ENCODE data around the gene SPHK2.
"Not testable (repeated sequence)": the region's sequence is repeated elsewhere in the genome, so short reads cannot be mapped to it uniquely, and the experiment has no call there.

SPHK2 gene

GRCh38 chr19:48624791-48625723 is 5.8 kb downstream of the SPHK2 start:
- DNase-seq, result no peak

DNA sequence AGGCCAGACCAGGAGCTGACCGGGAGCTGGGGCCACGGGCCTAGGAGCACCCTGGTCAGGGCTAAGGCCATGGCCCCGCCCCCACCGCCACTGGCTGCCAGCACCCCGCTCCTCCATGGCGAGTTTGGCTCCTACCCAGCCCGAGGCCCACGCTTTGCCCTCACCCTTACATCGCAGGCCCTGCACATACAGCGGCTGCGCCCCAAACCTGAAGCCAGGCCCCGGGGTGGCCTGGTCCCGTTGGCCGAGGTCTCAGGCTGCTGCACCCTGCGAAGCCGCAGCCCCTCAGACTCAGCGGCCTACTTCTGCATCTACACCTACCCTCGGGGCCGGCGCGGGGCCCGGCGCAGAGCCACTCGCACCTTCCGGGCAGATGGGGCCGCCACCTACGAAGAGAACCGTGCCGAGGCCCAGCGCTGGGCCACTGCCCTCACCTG is 6.6 kb downstream of the SPHK2 start:
- no peak for DNase-seq

GRCh38 chr19:48627201-48627864 is 8.0 kb downstream of the SPHK2 start:
- DNase-seq, result no peak

GRCh38 chr19:48627865-48628314 is 8.6 kb downstream of the SPHK2 start:
- DNase-seq, result no peak

DNA sequence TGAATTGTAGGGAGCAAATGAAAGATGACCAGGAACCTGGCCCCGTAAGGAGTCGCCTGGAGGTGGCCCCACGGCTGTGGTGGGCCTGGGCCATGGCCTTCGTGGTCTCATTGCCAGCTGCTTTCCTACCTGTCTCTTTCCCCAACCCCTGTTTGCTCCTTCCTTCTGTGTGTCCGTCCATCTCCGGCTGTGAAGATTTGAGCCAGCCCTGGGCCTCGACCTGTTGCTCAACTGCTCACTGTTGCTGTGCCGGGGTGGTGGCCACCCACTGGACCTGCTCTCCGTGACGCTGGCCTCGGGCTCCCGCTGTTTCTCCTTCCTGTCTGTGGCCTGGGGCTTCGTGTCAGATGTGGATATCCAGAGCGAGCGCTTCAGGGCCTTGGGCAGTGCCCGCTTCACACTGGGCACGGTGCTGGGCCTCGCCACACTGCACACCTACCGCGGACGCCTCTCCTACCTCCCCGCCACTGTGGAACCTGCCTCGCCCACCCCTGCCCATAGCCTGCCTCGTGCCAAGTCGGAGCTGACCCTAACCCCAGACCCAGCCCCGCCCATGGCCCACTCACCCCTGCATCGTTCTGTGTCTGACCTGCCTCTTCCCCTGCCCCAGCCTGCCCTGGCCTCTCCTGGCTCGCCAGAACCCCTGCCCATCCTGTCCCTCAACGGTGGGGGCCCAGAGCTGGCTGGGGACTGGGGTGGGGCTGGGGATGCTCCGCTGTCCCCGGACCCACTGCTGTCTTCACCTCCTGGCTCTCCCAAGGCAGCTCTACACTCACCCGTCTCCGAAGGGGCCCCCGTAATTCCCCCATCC is 9.4 kb downstream of the SPHK2 start:
- no peak for DNase-seq

- no peak for DNase-seq
Observed at GRCh38 chr19:48629297-48629598, 9.9 kb downstream of the SPHK2 start.

DNA sequence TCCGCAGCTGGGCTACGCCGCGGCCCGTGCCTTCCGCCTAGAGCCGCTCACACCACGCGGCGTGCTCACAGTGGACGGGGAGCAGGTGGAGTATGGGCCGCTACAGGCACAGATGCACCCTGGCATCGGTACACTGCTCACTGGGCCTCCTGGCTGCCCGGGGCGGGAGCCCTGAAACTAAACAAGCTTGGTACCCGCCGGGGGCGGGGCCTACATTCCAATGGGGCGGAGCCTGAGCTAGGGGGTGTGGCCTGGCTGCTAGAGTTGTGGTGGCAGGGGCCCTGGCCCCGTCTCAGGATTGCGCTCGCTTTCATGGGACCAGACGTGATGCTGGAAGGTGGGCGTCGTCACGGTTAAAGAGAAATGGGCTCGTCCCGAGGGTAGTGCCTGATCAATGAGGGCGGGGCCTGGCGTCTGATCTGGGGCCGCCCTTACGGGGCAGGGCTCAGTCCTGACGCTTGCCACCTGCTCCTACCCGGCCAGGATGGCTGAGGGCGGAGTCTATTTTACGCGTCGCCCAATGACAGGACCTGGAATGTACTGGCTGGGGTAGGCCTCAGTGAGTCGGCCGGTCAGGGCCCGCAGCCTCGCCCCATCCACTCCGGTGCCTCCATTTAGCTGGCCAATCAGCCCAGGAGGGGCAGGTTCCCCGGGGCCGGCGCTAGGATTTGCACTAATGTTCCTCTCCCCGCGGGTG is 10.4 kb downstream of the SPHK2 start:
- no peak for DNase-seq

DNA sequence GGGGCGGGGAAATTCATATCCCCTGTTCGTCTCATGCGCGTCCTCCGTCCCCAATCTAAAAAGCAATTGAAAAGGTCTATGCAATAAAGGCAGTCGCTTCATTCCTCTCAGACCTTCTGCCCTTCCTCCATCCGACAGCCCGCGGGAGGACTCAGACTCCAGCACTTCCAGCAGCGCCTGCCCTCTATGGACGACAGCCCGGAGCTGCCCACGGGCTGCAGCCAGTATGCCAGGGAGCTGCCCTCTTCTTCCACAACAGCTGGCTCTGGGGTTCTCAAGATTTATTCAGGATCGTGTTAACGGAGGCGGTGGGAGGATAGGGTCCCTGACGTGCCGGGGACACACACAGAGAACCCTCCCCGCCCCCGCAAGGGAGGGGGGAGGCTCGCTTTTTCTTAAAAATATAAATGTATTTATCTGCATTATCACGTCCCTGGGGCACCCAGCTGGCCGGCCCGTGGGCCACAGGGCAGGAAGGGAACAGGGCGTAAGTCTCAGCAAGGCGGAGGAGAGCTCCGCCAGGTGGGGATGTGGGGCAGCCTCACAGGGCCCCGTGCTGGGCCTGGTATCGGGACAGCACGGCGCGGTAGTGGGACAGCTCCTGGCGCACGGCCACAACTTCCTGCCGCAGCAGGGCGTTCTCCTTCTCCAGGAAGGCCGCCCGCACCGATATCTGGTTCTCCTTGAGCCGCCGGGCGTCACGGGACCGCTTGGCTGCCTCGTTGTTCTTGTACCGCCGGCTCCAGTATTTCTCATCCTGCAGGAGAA is 11.2 kb downstream of the SPHK2 start:
- DNase-seq, result no peak

GRCh38 chr19:48631225-48631624 is 11.9 kb downstream of the SPHK2 start:
- no peak for DNase-seq

GRCh38 chr19:48632286-48632685 is 13.0 kb downstream of the SPHK2 start:
- not testable (repeated sequence) for DNase-seq

DNA sequence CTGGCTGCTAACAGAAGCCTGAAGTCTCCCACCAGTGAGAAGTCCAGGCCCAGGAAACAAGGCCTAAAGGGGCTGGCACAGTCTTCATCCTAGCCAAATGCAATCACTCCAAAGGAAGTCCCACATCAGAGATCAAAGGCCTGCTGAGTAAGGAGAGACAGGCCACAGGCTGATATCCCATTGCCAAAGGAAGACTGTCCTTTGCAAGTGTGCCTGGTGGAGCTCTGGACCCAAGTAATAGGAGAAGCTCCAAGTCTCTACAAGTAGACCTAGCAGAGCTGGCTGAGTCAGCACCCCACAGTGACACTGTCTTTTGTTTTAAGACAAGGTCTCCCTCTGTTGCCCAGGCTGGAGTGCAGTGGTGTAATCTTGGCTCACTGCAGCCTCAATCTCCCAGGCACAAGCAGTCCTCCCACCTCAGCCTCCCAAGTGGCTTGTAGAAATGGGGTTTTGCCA is 13.4 kb downstream of the SPHK2 start:
- no peak for DNase-seq

DNA sequence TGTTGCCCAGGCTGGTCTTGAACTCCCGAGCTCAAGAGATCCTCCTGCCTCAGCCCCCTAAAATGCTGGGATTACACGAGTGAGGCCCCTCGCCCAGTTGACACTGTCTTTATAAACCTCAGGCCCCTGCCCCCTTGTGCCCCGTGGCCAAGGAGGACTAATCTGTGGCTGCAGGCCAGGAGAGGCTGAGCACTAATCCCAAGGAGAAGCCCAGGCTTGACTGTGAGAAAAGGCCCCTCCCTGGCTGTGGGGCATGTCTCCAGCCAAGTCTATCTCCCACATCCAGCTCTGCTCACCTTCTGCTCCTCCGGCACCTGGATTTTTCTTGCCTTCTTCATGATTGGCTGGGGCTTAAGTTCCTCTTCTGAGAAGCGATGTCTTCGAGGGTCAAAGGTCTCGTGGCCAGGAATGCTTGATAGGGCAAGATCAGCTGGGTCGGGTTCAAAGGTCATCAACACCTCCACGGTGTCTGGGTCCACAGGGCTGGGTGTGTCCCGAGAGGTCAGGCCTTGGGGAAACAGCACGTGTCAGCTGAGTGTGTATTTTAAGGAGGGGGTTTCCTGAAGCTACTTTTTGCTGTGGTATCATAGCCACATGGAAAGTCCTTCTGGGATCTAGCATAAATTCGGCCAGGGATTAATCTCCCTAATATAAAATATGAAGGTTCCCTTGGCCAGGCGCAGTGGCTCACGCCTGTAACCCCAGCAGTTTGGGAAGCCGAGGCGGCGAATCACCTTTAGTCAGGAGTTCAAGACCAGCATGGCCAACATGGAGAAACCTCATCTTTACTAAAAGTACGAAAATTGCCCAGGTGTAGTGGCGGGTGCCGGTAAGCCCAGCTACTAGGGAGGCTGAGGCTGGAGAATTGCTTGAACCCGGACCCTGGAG is 14.1 kb downstream of the SPHK2 start:
- no peak for DNase-seq

- no peak for DNase-seq
Observed at GRCh38 chr19:48634036-48634342, 14.7 kb downstream of the SPHK2 start.

DNA sequence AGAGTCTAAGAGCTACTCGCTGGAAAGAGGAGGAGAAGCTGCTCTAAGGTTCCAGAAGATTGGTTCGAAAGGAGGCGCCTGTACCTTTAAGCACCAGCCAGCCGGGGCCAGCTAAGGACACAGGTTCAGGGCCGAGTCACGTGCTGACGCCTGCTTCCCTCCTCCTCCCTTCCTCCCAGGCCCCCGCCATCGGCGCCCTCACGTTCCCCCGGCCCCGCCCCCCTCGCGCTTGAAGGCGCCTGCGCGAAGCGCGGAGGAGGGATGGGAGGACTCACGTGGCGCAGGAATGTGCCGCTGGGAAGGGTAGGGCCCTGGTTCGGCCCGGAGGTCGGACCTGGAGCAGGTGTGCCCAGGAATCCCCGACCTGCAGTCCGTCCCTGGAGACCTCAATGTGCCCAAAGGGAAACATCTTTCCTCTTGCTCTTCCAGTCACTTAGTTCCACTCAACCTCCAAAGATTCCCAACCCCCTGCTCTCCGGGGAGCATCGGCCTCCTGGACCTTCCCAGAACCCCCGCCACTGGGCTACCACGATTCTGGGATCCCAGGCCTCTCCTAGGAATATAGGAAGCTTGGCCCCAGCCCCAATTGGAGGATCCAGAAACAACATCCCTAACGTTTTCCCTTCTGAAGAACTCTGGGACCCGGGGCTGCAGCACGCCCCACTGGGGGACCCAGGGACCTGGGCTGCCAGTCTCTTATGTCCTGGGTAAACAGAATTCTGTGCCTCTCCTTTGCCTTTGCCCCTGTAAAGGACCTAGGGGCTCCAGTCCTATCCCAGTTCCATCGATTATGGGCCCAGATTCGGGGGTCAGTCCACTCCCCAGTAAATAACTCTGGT is 15.3 kb downstream of the SPHK2 start:
- DNase-seq, result peak; percentile 96

DNA sequence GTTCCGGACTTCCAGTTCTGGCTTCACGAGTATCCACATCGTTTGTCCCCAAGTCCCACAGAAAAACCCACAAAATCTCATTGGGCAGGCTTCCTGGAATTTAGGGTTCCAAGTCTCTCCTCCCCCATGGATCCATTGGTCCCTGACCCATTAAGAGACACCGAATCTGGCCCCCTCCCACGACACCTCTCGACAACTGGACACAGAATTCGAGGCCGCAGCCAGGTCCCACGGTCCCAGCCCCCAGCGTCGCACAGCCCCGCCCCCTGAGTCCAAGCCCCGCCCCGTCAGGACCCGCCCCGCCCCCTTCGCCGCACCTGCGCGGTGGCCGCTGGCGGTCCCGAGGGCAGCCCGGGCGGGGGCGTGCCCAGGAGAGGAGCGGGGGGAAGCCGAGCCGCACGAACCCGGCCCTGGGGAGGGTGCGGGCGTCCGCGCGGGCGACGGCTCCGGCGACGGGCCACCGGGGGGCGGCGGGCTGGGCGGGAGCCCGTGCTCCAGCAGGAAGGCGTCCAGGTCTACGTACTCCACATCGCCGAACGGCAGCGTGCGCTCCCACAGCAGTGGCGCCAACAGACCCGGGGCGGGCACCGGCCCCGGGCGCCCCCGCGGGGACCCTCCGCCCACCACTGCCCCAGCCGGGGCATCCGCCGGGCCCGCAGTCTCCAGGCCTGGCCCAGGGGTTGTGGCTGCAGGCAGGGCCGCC is 16.1 kb downstream of the SPHK2 start:
- DNase-seq, result no peak

- DNase-seq, result no peak
Observed at GRCh38 chr19:48635966-48636858, 16.9 kb downstream of the SPHK2 start.

DNA sequence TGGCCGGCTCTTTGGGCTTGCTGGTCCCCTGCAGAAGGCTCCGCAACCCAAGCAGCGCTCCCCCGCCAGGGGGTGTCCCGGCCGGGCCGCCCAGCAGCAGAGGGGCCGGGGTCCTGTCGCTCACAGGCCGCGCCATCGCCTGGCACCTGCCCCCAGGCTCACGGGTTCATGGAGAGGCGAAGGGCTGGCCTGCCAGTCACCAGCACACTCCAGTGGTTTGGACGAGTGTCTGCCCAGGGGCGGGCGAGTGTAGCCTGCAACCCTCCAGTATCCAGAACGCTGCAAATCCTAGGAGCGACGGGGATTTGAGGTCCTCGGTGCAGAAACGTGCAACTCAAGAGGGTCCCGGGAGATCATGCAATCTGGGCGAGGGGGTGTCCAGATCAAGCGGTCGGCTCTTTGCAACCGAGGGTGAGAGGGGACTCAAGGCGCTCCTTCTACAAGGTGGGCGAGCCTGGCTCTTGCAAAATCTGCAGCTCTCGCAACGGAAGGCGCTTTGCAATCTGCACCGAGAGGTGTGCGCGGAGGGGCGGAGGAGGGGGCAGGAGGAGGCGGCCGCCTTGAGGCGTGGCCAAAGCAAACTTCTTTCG is 17.6 kb downstream of the SPHK2 start, which contains the start of gene DBP:
TSS of gene DBP (minus strand) at position 521 of the 590 bp plus-strand sequence. CDS start at position 136, 385 bp downstream.
- no peak for DNase-seq

DNA sequence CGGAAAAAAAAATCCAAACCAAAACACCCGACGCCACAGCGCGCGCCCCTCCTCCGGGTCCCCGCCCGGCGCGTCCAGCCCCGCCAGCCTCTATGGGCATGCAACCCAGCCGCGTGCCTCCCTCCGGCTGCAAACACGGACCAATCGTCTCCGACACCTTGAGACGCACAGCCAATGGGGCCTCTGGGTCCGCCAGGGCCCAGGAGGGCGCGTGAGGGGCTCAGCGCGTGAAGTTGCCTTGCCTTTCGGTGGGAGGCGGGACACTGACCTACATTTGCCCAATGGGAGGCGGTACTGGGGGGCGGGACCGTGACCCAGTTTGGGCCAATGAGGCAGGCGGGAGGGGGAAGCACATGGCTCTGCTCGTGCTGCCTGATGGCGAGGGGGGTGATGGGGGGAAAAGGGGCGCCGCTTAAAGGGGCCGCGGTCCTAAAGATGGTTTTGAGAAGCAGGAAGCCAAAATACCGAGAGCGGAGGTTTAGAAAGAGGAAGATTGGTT is 18.2 kb downstream of the SPHK2 start:
- DNase-seq, result peak; percentile 100

All from NCI-H1436 treated with DMSO at 0.1 percent for 48 hours (cell line).